Neural cell (in vitro differentiated cells): Measurements from ENCODE around the gene MLPH. TPM values are rescaled to one million over a fixed set of nuclear protein-coding genes. Genes with fewer than 3 reads are reported as not detected.

Source experiments
- H2AFZ ChIP-seq: fragments of 200-600, 300-800 bp; sonication (generic), shearing (Covaris generic); 2 replicates; pipeline ENCODE4 v1.6.0; 2014; ENCODE audit warnings: low read depth, mild to moderate bottlenecking, antibody characterized with exemption, low read length, moderate library complexity
- H3F3A ChIP-seq: fragments of 200-600 bp; shearing (Covaris generic); 2 replicates; pipeline ENCODE4 v1.6.1; 2016; ENCODE audit warnings: mild to moderate bottlenecking, moderate library complexity, mixed read lengths, antibody characterized with exemption, low read length; ENCODE audit not compliant: insufficient read depth, poor library complexity, severe bottlenecking
- H3K27ac ChIP-seq: fragments of 200-600, 300-800 bp; sonication (generic), shearing (Covaris generic); 2 replicates; pipeline ENCODE4 v1.5.1; 2014; ENCODE audit warnings: mild to moderate bottlenecking, low read length, moderate library complexity
- H3K27me3 ChIP-seq: fragments of 300-800, 200-600 bp; sonication (generic), shearing (Covaris generic); 2 replicates; pipeline ENCODE4 v1.6.0; 2014; ENCODE audit warnings: mild to moderate bottlenecking, low read depth, low read length, moderate library complexity; ENCODE audit not compliant: insufficient read depth
- H3K36me3 ChIP-seq: fragments of 300-800, 200-600 bp; sonication (generic), shearing (Covaris generic); 2 replicates; pipeline ENCODE4 v1.5.1; 2014; ENCODE audit warnings: mild to moderate bottlenecking, antibody characterized with exemption, low read length, moderate library complexity; ENCODE audit not compliant: insufficient read depth
- H3K4me2 ChIP-seq: fragments of 300-800, 200-600 bp; sonication (generic), shearing (Covaris generic); 2 replicates; pipeline ENCODE4 v1.6.0; 2014; ENCODE audit warnings: mild to moderate bottlenecking, low read length
- H3K4me3 ChIP-seq: fragments of 300-800, 200-600 bp; sonication (generic), shearing (Covaris generic); 2 replicates; pipeline ENCODE4 v1.5.1; 2014; ENCODE audit warnings: mild to moderate bottlenecking, low read length, moderate library complexity
- H3K79me2 ChIP-seq: fragments of 200-600 bp; shearing (Covaris generic); replicated peaks from 2 replicates; pipeline ENCODE4 v1.6.0; 2014; ENCODE audit warnings: mild to moderate bottlenecking, low read length, moderate library complexity; ENCODE audit not compliant: insufficient read depth
- H3K9ac ChIP-seq: fragments of 300-800, 200-600 bp; sonication (generic), shearing (Covaris generic); 2 replicates; pipeline ENCODE4 v1.6.1; 2016; ENCODE audit warnings: mild to moderate bottlenecking, low read length, mixed read lengths
- H3K9me2 ChIP-seq: fragments of 200-600 bp; shearing (Covaris generic); 2 replicates; pipeline ENCODE4 v1.6.1; 2016; ENCODE audit warnings: mild to moderate bottlenecking, low read length, mixed read lengths; ENCODE audit not compliant: insufficient read depth
- H3K9me3 ChIP-seq: fragments of 200-600, 300-800 bp; sonication (generic), shearing (Covaris generic); 2 replicates; pipeline ENCODE4 v1.6.1; 2016; ENCODE audit warnings: mild to moderate bottlenecking, mixed run types, low read length, moderate library complexity, mixed read lengths
- H4K20me1 ChIP-seq: fragments of 200-600 bp; shearing (Covaris generic); 2 replicates; pipeline ENCODE4 v1.6.1; 2016; ENCODE audit warnings: mild to moderate bottlenecking, mixed run types; ENCODE audit not compliant: insufficient read depth
- EP300 ChIP-seq: fragments of 450-650 bp; conservative IDR thresholded peaks from 2 replicates; pipeline ENCODE4 v1.6.1; 2014; ENCODE audit warnings: antibody characterized with exemption, mild to moderate bottlenecking, moderate library complexity; ENCODE audit not compliant: poor library complexity, severe bottlenecking
- EZH2 ChIP-seq: fragments of 200-600, 300-800 bp; shearing (Covaris generic), sonication (generic); IDR thresholded peaks from 2 replicates; pipeline ENCODE4 v1.6.1; 2014; ENCODE audit warnings: antibody characterized with exemption, low read length, borderline replicate concordance, mild to moderate bottlenecking; ENCODE audit not compliant: insufficient read depth, poor library complexity, severe bottlenecking
- MXI1 ChIP-seq: fragments of 450-650 bp; conservative IDR thresholded peaks from 2 replicates; pipeline ENCODE4 v1.6.1; 2014; ENCODE audit warnings: antibody characterized with exemption, mild to moderate bottlenecking; ENCODE audit not compliant: poor library complexity, severe bottlenecking
- POLR2AphosphoS5 ChIP-seq: IDR thresholded peaks from 2 replicates; pipeline ENCODE4 v1.6.1; 2012
- RAD21 ChIP-seq: fragments of 450-650 bp; conservative IDR thresholded peaks from 2 replicates; pipeline ENCODE4 v1.6.1; 2014; ENCODE audit warnings: antibody characterized with exemption, mild to moderate bottlenecking, moderate library complexity
- SMC3 ChIP-seq: fragments of 450-650 bp; conservative IDR thresholded peaks from 2 replicates; pipeline ENCODE4 v1.6.1; 2014; ENCODE audit warnings: antibody characterized with exemption, mild to moderate bottlenecking, moderate library complexity; ENCODE audit not compliant: poor library complexity
- TAF1 ChIP-seq: IDR thresholded peaks from 2 replicates; pipeline ENCODE4 v1.6.1; 2012; ENCODE audit warnings: low read depth
- polyA plus RNA-seq: library from polyadenylated mRNA; depleted of rRNA; stranded (reverse); fragments of >200 nt; gene quantifications from 2 replicates; pipeline ENCODE4 v1.2.3, GENCODE V29; 2014
- TF ChIP-seq, protein P1 (sequence below): fragments of 450-650 bp; IDR thresholded peaks from 2 replicates; pipeline ENCODE4 v1.5.1; 2014; ENCODE audit warnings: antibody characterized with exemption, mild to moderate bottlenecking, moderate library complexity; ENCODE audit not compliant: poor library complexity, severe bottlenecking
- TF ChIP-seq, protein P2 (sequence below): IDR thresholded peaks from 2 replicates; pipeline ENCODE4 v1.6.1; 2012; ENCODE audit warnings: borderline replicate concordance

The MLPH gene
- polyA plus RNA-seq, 1 donor from 2014 or later, result not detected

DNA sequence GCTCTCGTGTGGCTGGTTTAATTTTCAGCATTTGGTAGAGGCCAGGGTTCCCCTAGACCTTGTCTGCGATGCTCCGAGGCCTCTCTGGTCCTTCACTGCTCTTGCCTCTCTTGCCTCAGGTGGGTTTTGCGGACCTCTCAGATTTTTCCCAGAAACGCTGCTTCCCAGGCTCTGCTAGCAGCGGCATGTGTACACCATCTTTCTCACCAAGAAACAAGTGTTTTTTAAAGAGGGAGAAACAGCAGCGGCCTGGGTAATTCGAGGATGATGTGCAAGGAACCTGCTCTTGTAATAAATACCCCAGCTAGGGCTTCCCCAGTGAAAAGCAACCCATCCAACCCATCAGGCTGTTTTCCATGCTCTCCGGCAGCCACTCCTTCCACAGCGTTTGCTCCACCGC, 39.6 kb upstream of the MLPH start:
- Histone ChIP-seq H3K9me2 (no peaks in the 10 kb centered on the region), H3K9me3 (no peaks in the 10 kb centered on the region), H3K36me3 (no peaks in the 10 kb centered on the region), H3K4me3 (no peak overlapping the region), H4K20me1 (no peaks in the 10 kb centered on the region), H3K79me2 (no peaks in the 10 kb centered on the region), H3F3A (no peaks in the 10 kb centered on the region), H3K27ac (no peak overlapping the region), H3K4me2 (no peak overlapping the region), H3K27me3 (no peaks in the 10 kb centered on the region), H2AFZ (no peak overlapping the region), H3K9ac (no peak overlapping the region)
- TF ChIP-seq SMC3 (no peak), EZH2 (no peak), RAD21 (no peak), POLR2AphosphoS5 (no peak), EP300 (no peak), TAF1 (no peak)
- TF ChIP-seq, protein P1, sequence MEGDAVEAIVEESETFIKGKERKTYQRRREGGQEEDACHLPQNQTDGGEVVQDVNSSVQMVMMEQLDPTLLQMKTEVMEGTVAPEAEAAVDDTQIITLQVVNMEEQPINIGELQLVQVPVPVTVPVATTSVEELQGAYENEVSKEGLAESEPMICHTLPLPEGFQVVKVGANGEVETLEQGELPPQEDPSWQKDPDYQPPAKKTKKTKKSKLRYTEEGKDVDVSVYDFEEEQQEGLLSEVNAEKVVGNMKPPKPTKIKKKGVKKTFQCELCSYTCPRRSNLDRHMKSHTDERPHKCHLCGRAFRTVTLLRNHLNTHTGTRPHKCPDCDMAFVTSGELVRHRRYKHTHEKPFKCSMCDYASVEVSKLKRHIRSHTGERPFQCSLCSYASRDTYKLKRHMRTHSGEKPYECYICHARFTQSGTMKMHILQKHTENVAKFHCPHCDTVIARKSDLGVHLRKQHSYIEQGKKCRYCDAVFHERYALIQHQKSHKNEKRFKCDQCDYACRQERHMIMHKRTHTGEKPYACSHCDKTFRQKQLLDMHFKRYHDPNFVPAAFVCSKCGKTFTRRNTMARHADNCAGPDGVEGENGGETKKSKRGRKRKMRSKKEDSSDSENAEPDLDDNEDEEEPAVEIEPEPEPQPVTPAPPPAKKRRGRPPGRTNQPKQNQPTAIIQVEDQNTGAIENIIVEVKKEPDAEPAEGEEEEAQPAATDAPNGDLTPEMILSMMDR, result no peak
- TF ChIP-seq, protein P2, sequence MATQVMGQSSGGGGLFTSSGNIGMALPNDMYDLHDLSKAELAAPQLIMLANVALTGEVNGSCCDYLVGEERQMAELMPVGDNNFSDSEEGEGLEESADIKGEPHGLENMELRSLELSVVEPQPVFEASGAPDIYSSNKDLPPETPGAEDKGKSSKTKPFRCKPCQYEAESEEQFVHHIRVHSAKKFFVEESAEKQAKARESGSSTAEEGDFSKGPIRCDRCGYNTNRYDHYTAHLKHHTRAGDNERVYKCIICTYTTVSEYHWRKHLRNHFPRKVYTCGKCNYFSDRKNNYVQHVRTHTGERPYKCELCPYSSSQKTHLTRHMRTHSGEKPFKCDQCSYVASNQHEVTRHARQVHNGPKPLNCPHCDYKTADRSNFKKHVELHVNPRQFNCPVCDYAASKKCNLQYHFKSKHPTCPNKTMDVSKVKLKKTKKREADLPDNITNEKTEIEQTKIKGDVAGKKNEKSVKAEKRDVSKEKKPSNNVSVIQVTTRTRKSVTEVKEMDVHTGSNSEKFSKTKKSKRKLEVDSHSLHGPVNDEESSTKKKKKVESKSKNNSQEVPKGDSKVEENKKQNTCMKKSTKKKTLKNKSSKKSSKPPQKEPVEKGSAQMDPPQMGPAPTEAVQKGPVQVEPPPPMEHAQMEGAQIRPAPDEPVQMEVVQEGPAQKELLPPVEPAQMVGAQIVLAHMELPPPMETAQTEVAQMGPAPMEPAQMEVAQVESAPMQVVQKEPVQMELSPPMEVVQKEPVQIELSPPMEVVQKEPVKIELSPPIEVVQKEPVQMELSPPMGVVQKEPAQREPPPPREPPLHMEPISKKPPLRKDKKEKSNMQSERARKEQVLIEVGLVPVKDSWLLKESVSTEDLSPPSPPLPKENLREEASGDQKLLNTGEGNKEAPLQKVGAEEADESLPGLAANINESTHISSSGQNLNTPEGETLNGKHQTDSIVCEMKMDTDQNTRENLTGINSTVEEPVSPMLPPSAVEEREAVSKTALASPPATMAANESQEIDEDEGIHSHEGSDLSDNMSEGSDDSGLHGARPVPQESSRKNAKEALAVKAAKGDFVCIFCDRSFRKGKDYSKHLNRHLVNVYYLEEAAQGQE, result no peak

DNA sequence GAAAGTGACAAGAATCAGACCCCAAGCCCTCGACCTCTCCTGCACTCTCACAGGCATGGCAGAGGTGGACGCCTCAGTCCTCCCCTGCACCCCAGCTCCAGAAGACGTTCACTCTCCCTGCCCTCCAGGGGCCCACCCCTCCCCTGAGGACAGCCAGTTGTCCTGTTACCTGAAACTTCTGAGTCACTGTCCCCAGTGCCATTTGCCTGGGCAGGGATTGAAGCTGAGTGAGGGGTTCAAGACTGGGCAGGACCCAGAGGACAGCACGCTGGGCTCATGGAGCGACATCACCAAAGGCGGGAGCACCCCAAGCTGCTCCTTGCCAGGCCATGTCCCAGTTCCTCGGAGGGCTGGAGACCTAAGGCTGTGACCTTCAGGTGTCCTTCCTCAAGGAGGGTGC, 38.9 kb upstream of the MLPH start:
- no peaks in the 10 kb centered on the region for H4K20me1 ChIP-seq
- H3K4me3 ChIP-seq, result no peak overlapping the region
- H3K36me3 ChIP-seq, result no peaks in the 10 kb centered on the region
- H3K4me2 ChIP-seq, result no peak overlapping the region
- no peak overlapping the region for H2AFZ ChIP-seq
- H3K9ac ChIP-seq, result no peak overlapping the region
- H3K27ac ChIP-seq, result no peak overlapping the region
- TF ChIP-seq SMC3, result no peak
- TF ChIP-seq TAF1, result no peak
- TF ChIP-seq MXI1, result no peak
- TF ChIP-seq, protein P2, result no peak
- TF ChIP-seq POLR2AphosphoS5, result no peak
- TF ChIP-seq EP300, result no peak
- H3K79me2 ChIP-seq, result no peaks in the 10 kb centered on the region
- H3K9me3 ChIP-seq, result no peaks in the 10 kb centered on the region
- no peaks in the 10 kb centered on the region for H3K27me3 ChIP-seq
- H3K9me2 ChIP-seq, result no peaks in the 10 kb centered on the region
- H3F3A ChIP-seq, result no peaks in the 10 kb centered on the region
